Inferior parietal cortex (tissue), 1 donor: Measurements from ENCODE around the gene TOR4A.

Source experiments
- DNase-seq: peaks from one replicate; pipeline ENCODE4 v3.0.0-alpha.2; 2016; ENCODE audit errors: extremely low spot score

The TOR4A gene

GRCh38 chr9:137306066-137306849 is 28.7 kb downstream of the TOR4A start:
- no peak for DNase-seq

- no peak for DNase-seq
Measured at GRCh38 chr9:137306850-137307254, 29.3 kb downstream of the TOR4A start.

GRCh38 chr9:137307255-137308056 is 29.9 kb downstream of the TOR4A start:
- no peak for DNase-seq

GRCh38 chr9:137308057-137308619 is 30.6 kb downstream of the TOR4A start:
- DNase-seq: no peak

- no peak for DNase-seq
Measured at GRCh38 chr9:137309368-137310188, 32.1 kb downstream of the TOR4A start.

- DNase-seq: no peak
Measured at GRCh38 chr9:137310189-137311052, 32.9 kb downstream of the TOR4A start.

GRCh38 chr9:137311171-137311985 is 33.9 kb downstream of the TOR4A start:
- no peak for DNase-seq

- DNase-seq: no peak
Measured at GRCh38 chr9:137311986-137312851, 34.7 kb downstream of the TOR4A start.

- no peak for DNase-seq
Measured at GRCh38 chr9:137312852-137313325, 35.4 kb downstream of the TOR4A start.

GRCh38 chr9:137313326-137313936 is 35.9 kb downstream of the TOR4A start:
- no peak for DNase-seq

GRCh38 chr9:137313956-137314560 is 36.5 kb downstream of the TOR4A start:
- DNase-seq: no peak

- DNase-seq: no peak
Measured at GRCh38 chr9:137314561-137315560, 37.3 kb downstream of the TOR4A start.

GRCh38 chr9:137315581-137316011 is 38.1 kb downstream of the TOR4A start:
- DNase-seq: no peak

- DNase-seq: no peak
Measured at GRCh38 chr9:137316012-137316981, 38.8 kb downstream of the TOR4A start.

- DNase-seq: no peak
Measured at GRCh38 chr9:137317021-137317717, 39.6 kb downstream of the TOR4A start.
